Smooth muscle cell (in vitro differentiated cells): ENCODE measurements around the gene SNPH. TPM values are rescaled to one million over a fixed set of nuclear protein-coding genes. Genes with fewer than 3 reads are reported as not detected.

Experiments used
- DNase-seq: peaks from one replicate; lab custom pipeline; 2025; ENCODE audit not compliant: unreplicated experiment; lab: John Stamatoyannopoulos, UW
- H2AFZ ChIP-seq: fragments of 200-600 bp; sonication (generic); 2 replicates; pipeline ENCODE4 v1.6.0; 2016; ENCODE audit warnings: antibody characterized with exemption, low read depth, mild to moderate bottlenecking
- H3F3A ChIP-seq: fragments of 200-600 bp; sonication (generic); 2 replicates; pipeline ENCODE4 v1.6.0; 2017; ENCODE audit warnings: antibody characterized with exemption, low read depth
- H3K27ac ChIP-seq: fragments of 200-600 bp; sonication (generic); 2 replicates; pipeline ENCODE4 v1.5.1; 2016; ENCODE audit warnings: low read depth, mild to moderate bottlenecking
- H3K27me3 ChIP-seq: fragments of 200-600 bp; sonication (generic); 2 replicates; pipeline ENCODE4 v1.6.1; 2016; ENCODE audit warnings: low read depth, mild to moderate bottlenecking
- H3K36me3 ChIP-seq: fragments of 200-600 bp; sonication (generic); 2 replicates; pipeline ENCODE4 v1.5.1; 2016; ENCODE audit warnings: low read depth
- H3K4me1 ChIP-seq: fragments of 200-600 bp; sonication (generic); 2 replicates; pipeline ENCODE4 v1.5.1; 2016; ENCODE audit warnings: low read depth
- H3K4me2 ChIP-seq: fragments of 200-600 bp; sonication (generic); 2 replicates; pipeline ENCODE4 v1.6.0; 2016; ENCODE audit warnings: mild to moderate bottlenecking
- H3K4me3 ChIP-seq: fragments of 200-600 bp; sonication (generic); 2 replicates; pipeline ENCODE4 v1.5.1; 2016; ENCODE audit warnings: mild to moderate bottlenecking
- H3K79me2 ChIP-seq: fragments of 200-600 bp; sonication (generic); 2 replicates; pipeline ENCODE4 v1.6.0; 2016; ENCODE audit warnings: low read depth, mild to moderate bottlenecking
- H3K9ac ChIP-seq: fragments of 200-600 bp; sonication (generic); 2 replicates; pipeline ENCODE4 v1.6.0; 2016; ENCODE audit warnings: low read depth
- H3K9me3 ChIP-seq: fragments of 200-600 bp; sonication (generic); replicated peaks from 2 replicates; pipeline ENCODE4 v1.5.1; 2016; ENCODE audit warnings: low read depth
- H4K20me1 ChIP-seq: fragments of 200-600 bp; sonication (generic); 2 replicates; pipeline ENCODE4 v1.6.0; 2016; ENCODE audit warnings: low read depth
- CTCF ChIP-seq: fragments of 200-600 bp; sonication (generic); IDR thresholded peaks from 2 replicates; pipeline ENCODE4 v1.5.1; 2017; ENCODE audit warnings: borderline replicate concordance, mild to moderate bottlenecking, antibody characterized with exemption; ENCODE audit not compliant: insufficient read depth, poor library complexity, severe bottlenecking
- WGBS: methylation state at CpG from one replicate; pipeline ENCODE4 v1.1.7; 2016; ENCODE audit warnings: low lambda C conversion rate; 5-methylcytosine and 5-hydroxymethylcytosine counted together
- polyA plus RNA-seq: library from polyadenylated mRNA; unstranded; fragments of >200 nt; fragmentation: Nextera tagmentation; extraction: Ambion mirVana; gene quantifications from 2 replicates; pipeline ENCODE4 v1.2.1, GENCODE V29; 2016
- total RNA-seq: library from RNA; depleted of rRNA; stranded (reverse); fragments of >200 nt; gene quantifications from 2 replicates; pipeline ENCODE4 v1.2.3, GENCODE V29; 2014

Gene SNPH
- total and polyA plus RNA-seq, 2 experiments from 2014 or later: 3.0 to 3.1 TPM

- no peak overlapping the region for H2AFZ ChIP-seq
- no peak overlapping the region for H3K4me3 ChIP-seq
- 97% methylated on average over 11 of the region's 11 CpGs for WGBS
- H3K9me3 ChIP-seq: no peaks in the 10 kb centered on the region
- H3K4me2 ChIP-seq: no peak overlapping the region
- H4K20me1 ChIP-seq: no peaks in the 10 kb centered on the region
- no peaks in the 10 kb centered on the region for H3K79me2 ChIP-seq
- no peak overlapping the region for H3K27ac ChIP-seq
- H3K9ac ChIP-seq: no peak overlapping the region
- H3K36me3 ChIP-seq: no peaks in the 10 kb centered on the region
- no peak for DNase-seq
- no peaks in the 10 kb centered on the region for H3F3A ChIP-seq
- H3K4me1 ChIP-seq: peaks cover 7% of the 10 kb centered on the region
- TF ChIP-seq CTCF: no peak
- no peaks in the 10 kb centered on the region for H3K27me3 ChIP-seq
Observed at GRCh38 chr20:1287787-1288569, 21.9 kb downstream of the SNPH start.

GRCh38 chr20:1291191-1291741, 25.2 kb downstream of the SNPH start:
- Histone ChIP-seq H3K27ac (no peak overlapping the region), H3F3A (no peaks in the 10 kb centered on the region), H3K79me2 (no peaks in the 10 kb centered on the region), H3K9me3 (no peaks in the 10 kb centered on the region), H3K4me2 (no peak overlapping the region), H4K20me1 (no peaks in the 10 kb centered on the region), H3K36me3 (no peaks in the 10 kb centered on the region), H3K4me3 (no peak overlapping the region), H3K4me1 (peaks cover 3% of the 10 kb centered on the region), H2AFZ (no peak overlapping the region), H3K27me3 (no peaks in the 10 kb centered on the region), H3K9ac (no peak overlapping the region)
- TF ChIP-seq CTCF: no peak
- no peak for DNase-seq
- 74% methylated on average over 5 of the region's 5 CpGs for WGBS

- no peak overlapping the region for H3K4me3 ChIP-seq
- no peak overlapping the region for H3K4me2 ChIP-seq
- H3F3A ChIP-seq: no peaks in the 10 kb centered on the region
- 96% methylated on average over 1 of the region's 1 CpG for WGBS
- H3K4me1 ChIP-seq: no peaks in the 10 kb centered on the region
- no peaks in the 10 kb centered on the region for H3K9me3 ChIP-seq
- H4K20me1 ChIP-seq: no peaks in the 10 kb centered on the region
- TF ChIP-seq CTCF: no peak
- no peak overlapping the region for H2AFZ ChIP-seq
- no peaks in the 10 kb centered on the region for H3K79me2 ChIP-seq
- H3K27ac ChIP-seq: no peak overlapping the region
- DNase-seq: no peak
- no peaks in the 10 kb centered on the region for H3K27me3 ChIP-seq
- H3K9ac ChIP-seq: no peak overlapping the region
- H3K36me3 ChIP-seq: no peaks in the 10 kb centered on the region
Observed at GRCh38 chr20:1292620-1293019, 26.5 kb downstream of the SNPH start.
